Stimulated activated CD4-positive, alpha-beta T cell treated with anti-CD3 and anti-CD28 coated beads, Interleukin-4, amount 100 ng/mL, for 4 hours (primary cell): ENCODE measurements around the gene ABCA7.

Experiments used
- DNase-seq, 2 experiments: peaks; one replicate each; pipeline ENCODE4 v3.0.0-alpha.2; 2020

The ABCA7 gene

DNA sequence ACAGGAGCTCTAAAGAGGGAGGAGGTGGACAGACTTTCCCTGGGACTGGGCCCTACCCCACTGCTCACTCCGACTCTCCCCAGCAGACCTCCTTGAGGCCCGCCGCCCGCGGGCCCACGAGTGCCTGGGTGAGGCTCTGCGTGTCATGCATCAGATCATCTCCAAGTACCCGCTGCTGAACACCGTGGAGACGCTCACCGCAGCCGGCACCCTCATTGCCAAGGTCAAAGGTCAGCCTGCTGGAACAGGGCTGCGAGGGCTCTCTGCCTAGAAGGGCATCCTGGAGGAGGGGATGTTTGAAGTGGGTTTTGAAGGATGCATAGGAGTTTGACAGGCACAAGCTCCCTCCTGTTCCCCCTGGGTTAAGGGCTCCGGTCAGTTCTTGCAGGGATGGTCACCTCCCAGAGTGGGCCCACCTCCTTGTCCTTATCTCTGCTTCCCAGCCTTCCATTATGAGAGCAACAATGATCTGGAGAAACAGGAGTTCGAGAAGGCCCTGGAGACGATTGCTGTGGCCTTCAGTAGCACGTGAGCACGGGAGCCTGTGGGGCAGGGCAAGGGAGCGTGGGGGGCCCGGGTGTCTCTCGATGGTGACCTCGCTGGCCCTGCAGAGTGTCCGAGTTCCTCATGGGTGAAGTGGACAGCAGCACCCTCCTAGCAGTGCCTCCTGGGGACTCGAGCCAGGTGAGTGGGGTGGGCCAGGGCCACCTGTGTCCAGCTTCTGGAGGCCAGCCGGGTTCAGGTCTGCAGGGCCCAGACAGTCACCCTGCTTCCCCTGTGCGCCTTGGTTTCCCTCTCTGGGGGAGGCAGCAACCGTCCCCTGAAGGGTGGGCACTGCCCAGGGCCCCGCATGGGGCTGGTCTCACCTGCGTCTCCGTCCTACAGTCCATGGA lies 33.4 kb downstream of the ABCA7 start:
- no peak for DNase-seq

- no peak for DNase-seq
These were observed 34.1 kb downstream of the ABCA7 start for GRCh38 chr19:1073956-1074517.

DNA sequence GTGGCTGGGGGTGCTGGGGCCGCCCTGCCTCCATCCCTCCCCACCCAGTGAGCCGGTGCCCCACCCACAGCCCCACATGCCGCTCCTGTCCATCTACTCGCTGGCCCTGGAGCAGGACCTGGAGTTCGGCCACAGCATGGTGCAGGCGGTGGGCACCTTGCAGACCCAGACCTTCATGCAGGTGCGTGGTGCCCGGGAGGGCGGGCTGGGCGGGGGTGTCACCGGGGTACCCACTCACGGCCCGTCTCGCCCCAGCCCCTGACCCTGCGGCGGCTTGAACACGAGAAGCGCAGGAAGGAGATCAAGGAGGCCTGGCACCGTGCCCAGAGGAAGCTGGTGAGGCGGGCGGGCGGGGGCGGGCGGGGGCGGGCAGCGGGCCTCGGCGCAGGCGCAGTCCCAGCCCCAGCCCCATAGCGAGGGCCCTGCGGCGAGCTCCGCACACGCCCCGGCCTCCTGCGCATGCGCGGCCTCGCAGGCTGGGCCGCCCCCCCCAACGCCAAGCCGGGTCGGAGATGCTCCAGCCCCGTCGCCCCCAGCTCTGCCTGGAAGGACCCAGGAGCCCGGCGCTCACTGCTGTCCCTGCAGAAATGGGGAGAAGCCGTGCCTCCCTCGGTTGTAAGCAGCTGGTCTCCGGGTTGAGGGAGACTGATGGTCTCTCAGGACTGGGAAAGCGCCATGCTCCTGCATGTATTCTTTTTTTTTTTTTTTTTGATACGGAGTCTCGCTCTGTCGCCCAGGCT lies 34.8 kb downstream of the ABCA7 start:
- peak; percentile 88 to 89 for DNase-seq

DNA sequence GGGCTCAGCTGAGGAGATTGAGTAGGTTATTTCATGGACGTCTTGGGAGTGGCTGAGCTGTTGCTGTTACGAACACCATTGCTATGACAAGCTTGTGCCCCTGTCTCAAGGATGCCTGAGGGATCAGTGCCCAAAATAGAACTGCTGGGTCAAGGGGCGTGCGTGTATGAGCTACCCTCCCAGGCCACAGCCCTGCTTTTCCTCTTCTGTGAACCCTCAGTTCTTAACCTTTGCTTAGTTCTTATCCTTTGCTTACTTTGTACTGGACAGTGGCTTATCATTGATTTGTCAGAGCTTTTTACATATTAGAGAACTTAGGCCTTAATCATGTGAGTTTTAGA lies 36.1 kb downstream of the ABCA7 start:
- no peak for DNase-seq

DNA sequence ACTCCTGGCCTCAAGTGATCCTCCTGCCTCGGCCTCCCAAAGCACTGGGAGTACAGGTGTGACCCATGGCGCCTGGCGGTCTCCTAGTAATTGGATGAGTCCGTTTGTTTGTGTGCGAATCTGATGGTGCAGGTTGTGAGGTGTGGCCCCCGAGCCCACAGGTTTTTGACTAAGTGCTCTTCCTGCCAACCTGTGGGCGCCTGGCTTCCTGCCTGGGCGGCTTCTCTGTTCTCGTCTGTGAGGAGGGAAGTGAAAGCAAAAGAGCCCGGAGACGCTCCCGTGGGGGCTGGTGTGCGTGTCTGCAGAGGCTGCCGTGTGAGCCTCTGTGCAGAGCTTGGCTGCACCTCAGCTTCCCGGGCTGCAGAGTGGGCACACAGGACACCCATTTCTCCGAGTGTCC lies 37.0 kb downstream of the ABCA7 start:
- DNase-seq = peak; percentile 84 to 95

GRCh38 chr19:1079566-1080111 lies 39.7 kb downstream of the ABCA7 start:
- peak; percentile 49 to 72 for DNase-seq

- DNase-seq = no peak
These were observed 40.7 kb downstream of the ABCA7 start for GRCh38 chr19:1080360-1081161.

DNA sequence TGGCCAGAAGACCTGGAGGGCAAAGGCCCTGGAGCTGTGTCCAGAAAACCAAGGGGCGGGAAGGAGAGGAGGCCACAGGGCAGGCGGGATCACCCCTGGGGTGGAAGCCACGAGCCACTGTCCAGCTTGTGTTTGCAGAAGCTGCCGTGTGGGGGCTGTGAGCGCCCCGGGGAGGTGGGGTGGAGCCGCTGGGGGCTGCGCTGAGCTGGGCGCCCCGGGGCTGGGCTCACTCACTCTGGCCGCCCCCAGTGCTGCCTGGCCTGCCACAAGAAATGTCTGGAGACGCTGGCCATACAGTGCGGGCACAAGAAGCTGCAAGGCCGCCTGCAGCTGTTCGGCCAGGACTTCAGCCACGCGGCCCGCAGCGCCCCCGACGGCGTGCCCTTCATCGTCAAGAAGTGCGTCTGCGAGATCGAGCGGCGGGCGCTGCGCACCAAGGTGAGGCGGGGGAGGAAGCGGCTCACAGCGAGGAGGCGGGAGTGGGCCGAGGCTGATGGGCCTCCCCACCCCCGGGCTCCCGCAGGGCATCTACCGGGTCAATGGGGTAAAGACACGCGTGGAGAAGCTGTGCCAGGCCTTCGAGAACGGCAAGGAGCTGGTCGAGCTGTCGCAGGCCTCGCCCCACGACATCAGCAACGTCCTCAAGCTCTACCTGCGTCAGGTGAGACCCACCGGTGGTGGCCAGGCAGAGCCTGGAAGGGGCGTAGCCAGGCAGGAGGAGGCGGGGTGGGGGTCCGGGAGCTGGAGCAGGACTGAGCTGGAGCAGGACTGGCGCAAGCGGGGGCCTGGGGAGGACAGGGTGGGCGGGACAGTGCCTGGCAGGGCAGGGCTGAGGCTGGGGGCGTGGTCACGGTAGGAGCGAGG lies 41.6 kb downstream of the ABCA7 start:
- DNase-seq = no peak

- DNase-seq = peak; percentile 67 to 72
These were observed 42.4 kb downstream of the ABCA7 start for GRCh38 chr19:1082165-1082927.

- no peak for DNase-seq
These were observed 43.3 kb downstream of the ABCA7 start for GRCh38 chr19:1082928-1083816.

- no peak for DNase-seq
These were observed 44.3 kb downstream of the ABCA7 start for GRCh38 chr19:1084024-1084868.

DNA sequence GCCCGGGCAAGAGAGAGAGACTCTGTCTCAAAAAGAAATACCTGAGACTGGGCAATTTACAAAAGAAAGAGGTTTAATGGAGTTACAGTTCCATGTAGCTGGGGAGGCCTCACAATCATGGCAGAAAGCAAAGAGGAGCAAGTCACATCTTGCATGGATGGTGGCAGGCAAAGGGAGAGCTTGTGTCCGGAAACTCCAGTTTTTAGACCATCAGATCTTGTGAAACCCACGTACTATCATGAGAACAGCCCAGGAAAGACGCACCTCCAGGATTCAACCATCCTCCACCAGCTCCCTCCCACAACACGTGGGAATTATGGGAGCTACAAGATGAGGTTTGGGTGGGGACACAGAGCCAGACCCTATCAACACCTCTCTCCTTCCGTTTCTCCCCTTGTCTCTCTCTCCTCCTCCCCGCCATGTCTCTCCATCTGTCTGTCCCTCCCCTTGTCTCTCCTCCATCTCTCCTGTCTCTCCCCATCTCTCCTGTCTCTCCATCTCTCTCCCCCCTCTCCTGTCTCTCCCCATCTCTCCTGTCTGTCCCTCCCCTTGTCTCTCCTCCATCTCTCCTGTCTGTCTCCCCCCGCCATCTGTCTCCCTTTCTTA lies 45.2 kb downstream of the ABCA7 start:
- no peak for DNase-seq

DNA sequence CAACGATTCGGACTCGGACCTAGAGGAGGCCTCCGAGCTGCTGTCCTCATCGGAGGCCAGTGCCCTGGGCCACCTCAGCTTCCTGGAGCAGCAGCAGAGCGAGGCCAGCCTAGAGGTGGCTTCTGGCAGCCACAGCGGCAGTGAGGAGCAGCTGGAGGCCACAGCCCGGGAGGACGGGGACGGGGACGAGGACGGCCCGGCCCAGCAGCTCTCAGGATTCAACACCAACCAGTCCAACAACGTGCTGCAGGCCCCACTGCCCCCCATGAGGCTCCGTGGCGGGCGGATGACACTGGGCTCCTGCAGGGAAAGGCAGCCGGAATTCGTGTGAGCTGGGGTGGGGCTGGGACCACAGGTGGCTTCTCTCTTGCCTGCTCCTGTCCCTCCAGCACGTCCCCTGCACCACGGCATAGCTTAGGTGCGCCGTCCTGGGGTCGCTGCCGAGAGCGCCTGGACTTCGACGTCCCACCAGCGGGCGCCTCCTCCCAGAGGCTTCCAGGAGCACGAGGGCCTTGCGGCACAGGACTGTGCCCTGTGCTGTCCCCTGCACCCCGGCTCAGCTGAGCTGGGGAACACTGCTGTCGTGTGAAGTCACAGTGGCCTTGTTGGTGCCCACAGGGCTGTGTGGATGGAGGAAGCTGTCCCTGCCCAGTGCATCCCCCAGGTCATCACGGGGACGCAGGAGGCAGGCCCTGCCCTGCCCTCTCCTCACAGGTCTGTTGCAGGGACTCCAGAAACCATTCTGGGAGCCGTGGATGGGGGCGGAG lies 46.0 kb downstream of the ABCA7 start:
- DNase-seq = no peak

DNA sequence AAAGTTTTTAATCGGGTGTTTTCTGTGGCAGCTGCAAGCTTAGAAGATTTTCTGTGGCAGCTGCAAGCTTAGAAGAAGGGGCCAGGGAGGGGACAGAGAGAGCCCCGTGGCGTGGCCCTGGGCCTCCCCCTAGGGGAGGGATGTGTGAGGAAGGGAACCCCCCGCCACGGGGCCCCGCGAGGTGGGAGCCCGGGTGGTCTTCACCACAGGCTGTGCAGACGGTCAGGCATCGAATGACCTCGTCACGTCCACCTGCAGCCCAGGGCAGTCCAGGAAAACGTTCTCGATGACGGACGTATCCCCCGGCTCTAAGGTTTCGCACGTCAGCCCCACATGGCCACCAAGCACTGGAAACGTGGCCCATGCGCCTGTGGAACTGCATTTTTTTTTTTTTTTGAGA lies 46.7 kb downstream of the ABCA7 start:
- DNase-seq = no peak

DNA sequence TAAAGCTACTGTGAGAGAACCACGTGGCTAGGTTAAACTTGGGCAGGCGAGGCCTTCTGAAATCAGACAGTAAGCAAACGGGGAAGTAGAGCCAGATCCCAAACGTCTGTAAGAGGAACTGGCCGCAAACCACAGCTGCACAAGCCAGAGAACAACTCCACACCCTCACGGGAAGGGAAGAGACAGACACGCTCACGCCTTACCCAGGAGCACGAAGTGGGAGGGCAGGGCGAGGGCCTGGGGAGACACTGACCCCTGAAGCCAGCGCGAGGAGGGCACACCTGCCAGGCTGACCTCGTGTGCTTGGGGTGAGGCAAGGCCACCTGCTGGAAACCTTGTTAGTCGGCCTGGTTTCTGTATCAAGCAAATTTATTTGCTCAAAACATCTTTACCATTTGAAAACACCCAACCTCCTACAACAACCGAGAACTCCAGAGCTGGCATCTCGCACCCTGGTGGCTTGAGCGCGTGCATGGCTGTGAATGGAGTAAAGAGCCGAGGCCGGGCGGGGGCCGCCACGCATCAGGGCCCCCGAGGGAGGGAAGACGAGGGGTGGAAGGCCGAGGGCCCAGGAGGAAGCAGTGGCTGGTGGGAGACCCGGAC lies 48.0 kb downstream of the ABCA7 start:
- no peak for DNase-seq

DNA sequence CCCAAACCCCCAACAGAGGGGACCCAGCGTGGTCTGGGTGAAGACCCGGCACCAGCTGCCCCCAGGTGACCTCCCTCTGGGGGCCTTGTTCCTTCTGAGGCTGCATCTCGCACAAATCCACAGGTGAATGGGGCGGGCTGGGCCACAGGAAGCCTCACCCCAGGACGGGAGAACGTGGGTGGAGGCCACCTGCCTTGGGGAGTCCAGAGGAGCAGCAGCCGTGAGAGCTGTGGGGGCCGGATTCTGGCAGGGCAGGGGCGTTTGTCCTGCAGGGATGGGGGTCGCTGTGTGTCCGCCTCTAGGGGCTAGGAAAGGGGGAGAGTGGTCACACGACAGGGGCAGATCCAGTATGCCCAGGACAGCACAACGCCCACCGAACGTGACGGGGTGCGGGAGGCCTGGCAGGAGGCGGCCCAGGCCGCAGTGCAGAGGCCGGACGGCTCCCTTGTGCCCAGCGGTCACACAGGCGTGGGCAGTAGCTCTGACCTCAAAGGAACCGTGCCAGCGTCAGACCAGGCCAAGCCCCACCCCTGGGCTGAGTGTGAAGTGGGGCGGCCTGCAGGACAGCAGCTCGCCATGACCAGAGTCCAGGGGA lies 48.6 kb downstream of the ABCA7 start:
- DNase-seq = no peak
